AG08395 (cell line): ENCODE results near the gene CEP76.

Experiments used
- DNase-seq: peaks from one replicate; pipeline ENCODE4 v3.0.0; 2012; ENCODE audit warnings: mixed read lengths, low spot score

CEP76 gene

DNA sequence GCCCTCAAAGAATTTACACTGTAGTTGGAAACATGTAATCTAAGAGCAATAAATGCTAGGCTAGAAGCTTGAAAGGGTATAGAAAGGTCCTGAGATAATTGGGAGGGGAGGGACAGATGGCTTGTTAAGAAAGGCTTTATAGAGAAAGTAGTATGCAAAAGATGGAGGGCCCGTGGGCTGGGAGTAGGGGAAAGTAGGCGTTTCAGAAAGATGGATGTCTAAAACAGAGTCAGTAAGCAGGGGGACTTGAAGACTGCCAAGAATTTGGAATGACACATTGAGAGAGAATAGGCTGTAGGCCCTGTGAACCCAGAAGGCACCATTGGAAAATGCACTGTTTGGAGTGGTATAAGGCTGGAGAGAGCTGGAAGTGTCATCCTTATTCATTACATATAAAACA lies 1.1 kb upstream of the CEP76 start:
- peak; percentile 58 for DNase-seq

DNA sequence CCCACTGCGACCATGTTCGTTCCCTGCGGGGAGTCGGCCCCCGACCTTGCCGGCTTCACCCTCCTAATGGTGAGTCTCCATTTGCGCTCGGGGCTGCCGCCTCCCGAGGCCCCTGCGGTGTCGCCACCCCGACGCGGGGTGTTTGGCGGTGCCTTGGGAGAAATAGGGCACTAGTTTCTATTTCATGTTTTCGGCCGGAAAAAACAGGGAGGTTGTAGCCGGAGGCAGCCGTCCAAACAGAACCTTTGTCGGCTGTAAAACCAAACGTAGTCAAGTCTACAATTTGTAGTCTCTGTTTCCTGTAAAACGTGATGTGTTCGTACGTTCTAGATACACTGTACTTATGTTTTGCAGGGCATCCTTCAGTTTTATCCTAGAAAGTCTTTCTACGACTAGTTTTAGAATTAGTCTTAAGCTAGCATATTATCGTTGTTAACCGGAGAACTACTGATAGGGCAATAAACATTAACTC lies 609 bp upstream of the CEP76 start:
- no peak for DNase-seq

DNA sequence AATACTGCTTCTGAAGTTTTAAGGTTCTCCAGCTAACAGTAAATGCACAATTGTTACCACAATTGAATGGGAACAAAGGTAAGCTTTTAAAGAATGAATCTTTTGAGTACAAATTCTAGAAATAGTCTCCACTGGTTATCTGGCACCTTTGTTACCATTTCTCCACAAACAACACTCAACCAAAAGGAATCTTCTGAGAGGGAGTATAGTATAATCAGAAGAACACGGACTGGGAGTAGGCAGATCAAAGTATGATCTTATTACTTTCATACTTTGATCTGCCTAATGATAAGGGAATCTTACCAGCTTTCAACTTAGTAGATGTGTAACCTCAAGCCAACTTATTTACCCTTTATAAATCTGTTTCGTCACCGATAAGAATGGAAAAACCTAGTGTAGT lies 1.4 kb downstream of the CEP76 start:
- DNase-seq: no peak

DNA sequence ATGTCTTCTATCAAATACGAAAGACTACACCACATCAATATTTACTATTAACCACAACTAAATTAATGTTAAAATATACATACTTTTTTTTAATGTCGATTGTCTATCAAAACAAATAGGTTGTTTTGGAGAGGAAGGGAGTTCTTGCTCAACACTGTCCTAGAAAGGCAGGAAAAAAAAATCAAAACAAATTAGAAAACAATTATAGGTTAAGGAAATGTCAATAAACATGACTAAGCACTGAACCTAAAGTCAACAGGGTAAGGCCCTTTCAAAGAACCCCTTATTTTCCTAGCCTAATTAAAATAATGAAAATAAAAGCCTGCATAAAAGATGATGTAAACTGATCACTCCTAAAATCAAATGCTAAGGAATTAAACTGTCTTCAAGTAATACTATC lies 2.8 kb downstream of the CEP76 start:
- no peak for DNase-seq

DNA sequence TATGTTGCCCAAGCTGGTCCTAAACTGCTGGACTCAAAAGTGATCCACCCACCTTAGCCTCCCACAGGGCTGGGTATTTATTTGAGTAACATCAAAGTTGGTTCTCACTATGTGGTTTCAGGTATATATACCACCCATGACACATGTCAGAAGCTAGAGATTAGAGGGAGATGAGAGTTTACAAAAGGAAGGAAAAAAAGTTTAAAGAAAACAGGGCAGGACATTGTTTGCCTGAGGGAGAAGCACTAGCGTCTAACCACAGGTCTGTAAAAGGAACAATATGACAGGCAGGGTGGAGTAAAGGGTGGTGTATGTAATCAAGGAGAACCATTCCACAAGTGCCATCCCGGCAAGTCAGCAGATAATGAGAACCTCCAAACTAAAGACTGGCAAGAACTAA lies 8.5 kb downstream of the CEP76 start:
- DNase-seq: no peak

DNA sequence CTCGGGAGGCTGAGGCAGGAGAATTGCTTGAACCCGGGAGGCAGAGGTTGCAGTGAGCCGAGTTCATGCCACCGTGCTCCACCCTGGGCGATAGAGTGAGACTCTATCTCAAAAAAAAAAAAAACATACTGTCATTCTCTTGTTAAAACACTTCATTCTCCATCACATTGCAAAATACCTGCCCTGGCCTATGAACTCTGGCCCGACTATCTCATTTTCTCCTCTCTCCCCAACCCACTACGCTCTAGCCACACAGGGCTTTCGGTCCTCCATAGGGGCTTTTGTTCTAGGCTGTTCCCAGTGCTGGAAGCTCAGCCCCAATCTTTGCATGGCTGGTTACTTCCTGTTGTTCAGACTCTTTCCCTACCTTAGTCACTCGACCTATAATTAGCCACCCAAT lies 10.3 kb downstream of the CEP76 start:
- DNase-seq: no peak

DNA sequence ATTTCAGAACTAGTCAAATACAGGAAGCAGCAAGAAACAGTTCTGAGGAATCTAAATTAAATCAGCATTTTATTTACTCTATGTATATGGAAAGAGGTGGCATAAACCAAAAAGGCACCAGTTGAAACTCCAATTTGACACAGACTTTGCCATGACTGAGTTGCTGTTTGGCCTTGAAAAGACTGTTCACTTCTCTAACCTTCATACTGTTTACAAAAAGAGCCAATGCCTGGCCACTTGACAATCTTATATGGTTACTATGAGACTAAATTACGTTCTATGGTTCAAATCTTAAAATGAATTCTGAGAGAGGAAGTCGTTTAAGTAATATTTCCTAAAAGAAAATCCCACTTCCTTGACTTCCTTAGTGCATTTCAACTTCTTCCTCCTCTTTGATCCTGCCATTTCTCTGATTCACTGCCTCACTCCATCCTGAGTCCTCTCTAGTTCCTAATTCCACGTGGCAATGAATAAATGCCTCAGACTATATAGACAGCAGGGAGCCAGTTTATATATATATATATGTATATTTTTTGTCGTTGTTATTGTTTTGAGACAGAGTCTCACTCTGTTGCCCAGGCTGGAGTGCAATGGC lies 13.2 kb downstream of the CEP76 start:
- no peak for DNase-seq

DNA sequence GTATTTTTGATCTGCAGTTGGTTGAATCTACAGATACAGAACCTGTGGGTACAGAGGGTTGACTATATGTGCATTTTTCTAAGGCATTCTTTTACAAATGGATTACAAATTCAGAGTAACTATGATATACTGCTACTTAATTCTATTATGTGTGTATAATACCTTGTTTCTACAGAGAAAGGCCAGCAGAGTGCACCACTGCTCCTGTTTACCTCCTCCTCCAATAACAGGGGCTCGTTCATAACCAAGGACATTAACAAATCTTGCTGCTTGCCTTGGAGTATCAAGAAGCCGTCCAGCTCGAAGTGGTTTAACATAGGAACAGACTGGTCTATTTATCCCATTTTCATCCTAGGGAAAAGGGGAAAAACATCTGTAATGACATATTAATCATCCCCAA lies 16.4 kb downstream of the CEP76 start:
- peak; percentile 6 for DNase-seq

DNA sequence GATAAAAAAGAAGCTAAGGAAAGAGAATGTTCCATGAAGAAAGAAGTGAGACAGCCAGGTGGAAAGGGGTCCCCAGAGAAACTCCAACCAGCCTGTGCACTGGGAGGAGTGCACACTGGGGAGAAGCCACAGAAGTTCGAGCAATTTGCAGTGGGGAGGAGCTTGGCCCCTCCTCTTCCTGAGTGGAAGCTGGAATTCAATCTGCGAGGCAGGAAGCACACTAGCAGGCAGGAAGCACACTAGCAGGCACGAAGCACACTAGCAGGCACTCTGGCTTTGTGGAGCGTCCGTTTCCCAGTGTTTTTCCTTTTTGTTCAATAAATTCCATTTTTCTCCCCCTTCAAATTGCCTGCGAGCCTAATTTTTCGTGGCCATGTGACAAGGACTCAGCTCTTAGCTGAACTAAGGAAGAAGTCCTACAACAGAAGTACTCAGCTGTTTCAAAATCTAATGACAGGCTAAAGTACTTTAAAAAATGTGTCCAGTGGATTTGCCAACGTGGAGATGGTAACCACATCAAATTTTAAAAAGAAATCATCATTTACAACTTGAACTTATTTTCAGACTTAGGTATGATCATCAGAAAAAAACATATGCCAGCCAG lies 23.2 kb downstream of the CEP76 start:
- DNase-seq: peak; percentile 62

DNA sequence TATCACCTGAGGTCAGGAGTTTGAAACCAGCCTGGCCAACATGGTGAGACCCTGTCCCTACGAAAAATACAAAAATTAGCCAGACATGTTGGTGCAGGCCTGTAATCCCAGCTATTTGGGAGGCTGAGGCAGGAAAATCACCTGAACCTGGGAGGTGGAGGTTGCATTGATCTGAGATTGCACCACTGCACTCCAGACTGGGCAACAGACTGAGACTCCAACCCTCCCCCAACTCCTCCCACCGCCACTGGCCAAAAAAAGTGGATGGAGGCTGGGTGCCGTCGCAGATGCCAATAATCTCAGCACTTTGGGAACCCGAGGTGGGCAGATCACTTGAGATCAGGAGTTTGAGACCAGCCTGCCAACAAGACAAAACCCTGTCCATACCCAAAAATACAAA lies 34.5 kb downstream of the CEP76 start:
- DNase-seq: no peak

DNA sequence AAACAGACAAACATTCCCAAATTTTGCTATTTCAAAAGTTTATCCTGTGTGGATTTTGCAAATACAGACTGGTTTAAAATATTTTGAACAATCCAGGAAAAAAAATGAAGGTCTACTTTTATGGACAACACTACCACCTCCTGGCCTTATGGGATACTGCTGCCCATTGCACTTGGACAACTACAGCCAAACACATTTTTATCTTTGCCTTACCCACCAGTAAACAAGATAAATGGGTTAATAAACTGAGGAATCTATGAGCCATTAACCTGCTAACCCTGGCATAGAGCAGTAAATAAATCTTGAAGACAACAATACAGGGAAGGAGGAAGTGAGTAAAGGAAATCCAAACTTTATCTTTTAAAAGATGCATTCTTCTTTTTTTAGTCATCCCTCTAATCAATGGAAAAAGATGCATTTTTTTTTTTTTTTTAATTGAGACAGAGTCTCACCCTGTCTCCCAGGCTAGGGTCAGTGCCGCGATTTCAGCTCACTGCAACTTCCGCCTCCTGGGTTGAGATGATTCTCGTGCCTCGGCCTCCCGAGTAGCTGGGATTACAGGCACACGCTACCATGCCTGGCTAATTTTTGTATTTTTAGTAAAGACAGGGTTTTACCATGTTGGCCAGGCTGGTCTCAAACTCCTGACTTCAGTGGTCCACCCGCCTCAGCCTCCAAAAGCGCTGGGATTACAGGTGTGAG lies 42.5 kb downstream of the CEP76 start:
- DNase-seq: peak; percentile 71

DNA sequence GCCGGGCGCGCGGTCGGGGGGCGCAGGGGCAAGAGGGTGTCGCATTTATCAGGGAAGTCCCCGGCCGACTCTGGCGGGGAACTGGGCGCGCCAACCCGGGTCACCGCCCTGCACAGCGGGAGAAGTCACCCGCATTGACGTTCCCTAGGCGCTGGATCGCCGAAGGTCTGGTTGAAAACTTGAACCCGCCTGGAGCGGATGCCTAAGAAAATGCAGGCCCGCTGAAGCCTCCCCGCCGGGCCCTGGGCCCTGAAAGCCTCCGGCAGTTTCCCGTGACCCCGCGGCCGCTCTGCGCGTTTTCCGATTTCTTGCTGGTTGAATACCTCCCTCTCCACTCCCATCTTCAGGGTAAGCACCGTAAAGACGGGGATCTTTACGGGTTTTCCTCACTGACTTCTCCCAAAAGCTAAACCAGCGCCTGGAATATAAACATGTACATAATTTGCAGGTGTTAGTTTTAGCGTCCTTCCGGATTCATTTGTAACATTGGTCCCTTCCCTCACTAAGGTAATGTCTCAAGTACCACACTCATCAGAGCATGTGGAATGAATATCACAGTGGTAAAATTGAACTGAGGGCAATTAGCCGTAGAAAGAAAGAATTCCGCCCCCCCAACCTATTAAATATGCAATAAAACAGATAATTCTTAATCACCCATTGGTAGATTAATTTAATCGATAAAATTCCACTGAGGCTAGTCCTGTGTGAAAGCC lies 43.9 kb downstream of the CEP76 start:
- peak; percentile 6 for DNase-seq

DNA sequence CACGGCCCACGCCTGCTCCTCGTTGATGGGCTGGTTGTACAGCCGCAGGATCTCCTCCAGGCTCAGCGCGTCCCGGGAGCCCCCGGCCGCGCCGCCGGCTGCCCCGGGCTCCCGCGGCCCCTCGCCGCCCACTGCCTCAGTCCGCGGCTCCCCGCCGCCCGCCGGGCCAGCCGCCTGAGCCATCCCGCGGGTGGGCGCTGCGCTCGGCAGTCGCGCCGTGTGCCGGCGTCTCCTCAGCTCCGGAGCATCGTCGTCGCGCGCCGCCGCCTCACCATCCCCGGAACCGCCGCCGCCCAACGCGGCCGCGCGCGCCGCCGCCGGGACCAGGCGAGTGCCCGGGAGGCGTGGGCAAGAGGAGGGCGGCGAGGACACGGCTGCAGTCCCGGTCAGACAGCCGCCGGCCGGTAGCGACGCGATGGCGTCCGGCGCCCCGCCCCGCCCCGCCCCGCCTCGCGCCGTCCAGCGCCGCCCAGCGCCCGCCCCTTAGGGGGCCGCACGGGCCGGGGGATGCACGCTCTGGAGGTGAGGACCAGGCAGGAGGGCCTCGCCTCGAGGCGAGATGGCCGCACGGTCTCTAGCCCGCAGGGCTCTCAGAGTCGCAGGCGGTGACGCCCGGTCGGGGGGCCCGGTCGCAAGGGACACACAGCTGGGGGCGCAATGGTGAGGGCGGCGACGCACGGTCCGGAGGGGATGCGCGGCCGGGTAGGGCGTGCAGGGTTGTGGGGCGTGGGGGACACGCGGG lies 44.7 kb downstream of the CEP76 start, which contains the start of gene SPIRE1:
Gene SPIRE1, minus strand, starts transcription at position 424 of the 742 bp plus-strand sequence. Its CDS starts 241 bp downstream, at position 183.
- peak; percentile 79 for DNase-seq

DNA sequence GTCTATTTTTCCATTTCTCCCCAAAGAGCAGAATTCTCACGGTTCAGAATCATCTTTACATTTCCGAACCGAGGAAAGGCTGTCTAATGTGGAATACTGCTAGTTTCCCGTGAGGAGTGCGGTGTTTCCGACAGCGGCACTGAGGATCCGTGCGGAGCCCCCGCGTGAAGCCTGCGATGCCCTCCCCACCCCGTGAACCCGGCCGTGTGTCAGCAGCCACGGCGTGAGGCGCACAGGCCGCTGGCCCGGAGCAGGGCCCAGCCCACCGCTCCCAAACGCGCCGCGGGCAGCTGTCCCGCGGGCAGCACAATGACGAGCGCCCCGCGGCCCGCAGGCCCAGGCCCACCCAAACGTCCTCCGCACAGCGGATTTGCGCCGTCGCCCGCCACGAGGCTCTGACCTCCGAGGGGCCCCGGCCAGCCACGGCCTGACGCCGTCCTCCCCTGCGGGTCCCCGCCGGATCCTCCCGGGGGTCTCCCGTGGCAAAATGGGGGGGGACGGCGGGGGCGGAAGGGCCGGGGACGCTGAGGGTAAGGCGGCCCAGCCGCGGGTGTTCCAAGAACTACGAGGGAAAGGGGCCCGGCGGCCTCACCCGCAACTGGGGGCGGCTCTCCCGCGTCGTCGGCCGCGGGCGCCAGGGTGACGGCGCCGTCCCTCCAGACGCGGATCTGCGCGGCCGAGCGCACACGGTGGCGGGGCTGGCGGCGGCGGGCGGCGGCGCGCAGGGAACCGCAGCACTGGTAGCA lies 45.4 kb downstream of the CEP76 start:
- DNase-seq: peak; percentile 42

DNA sequence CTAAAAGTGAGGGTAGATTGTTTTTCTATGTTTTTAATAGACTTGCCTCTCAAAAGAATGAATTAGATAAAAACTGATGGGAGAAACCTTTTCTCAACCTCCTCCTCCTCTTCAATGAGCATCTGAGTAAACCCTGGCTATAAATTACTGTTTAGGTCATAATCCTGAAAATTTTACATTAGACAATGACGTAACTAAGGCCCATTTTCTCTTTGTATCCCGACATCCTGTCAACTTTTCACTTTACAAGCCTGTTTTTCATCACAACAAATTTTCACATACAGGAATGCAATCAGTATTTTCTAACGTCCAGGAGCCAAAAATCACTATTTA lies 46.0 kb downstream of the CEP76 start:
- DNase-seq: peak; percentile 10

DNA sequence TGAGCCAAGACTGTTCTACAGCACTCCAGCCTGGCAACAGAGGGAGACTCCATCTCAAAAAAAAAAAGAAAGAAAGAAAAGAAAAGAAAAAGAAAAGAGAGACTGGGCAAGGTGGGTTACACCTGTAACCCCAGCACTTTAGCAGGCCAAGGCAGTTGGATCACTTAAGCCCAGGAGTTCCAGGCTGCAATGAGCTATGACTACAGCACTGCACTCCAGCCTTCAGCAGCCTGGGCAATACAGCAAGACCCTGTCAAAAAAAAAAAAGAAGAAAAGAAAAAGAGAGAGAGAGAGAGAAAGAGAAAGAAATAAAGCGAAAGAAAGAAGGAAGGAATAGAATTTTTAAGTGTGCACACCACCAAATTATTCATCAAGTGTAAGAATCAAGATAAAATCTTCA lies 47.6 kb downstream of the CEP76 start:
- DNase-seq: no peak

DNA sequence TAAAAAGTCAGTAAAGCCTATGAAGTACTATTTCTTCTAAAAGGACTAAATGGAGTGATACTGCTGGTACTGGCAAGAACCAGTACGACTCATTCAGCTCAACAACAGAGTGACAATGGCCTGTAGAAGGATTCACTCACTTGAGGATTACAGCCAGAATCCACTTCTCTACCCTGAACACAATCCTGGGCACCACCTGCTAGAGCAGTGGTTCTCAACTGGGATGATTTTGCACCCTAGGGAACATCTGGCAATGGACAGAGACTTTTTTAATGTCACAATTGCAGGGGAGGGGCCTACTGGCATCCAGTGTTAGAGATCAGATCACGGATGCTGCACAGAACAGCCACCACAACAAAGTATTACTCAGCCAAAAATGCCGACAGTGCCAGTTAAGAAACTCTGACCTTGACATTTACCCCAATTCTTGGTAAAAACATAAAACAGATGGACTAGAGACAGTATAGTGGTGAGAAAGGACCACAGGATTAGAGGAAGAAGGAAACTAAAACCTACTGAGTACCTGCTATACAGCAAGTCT lies 49.6 kb downstream of the CEP76 start:
- peak; percentile 63 for DNase-seq

DNA sequence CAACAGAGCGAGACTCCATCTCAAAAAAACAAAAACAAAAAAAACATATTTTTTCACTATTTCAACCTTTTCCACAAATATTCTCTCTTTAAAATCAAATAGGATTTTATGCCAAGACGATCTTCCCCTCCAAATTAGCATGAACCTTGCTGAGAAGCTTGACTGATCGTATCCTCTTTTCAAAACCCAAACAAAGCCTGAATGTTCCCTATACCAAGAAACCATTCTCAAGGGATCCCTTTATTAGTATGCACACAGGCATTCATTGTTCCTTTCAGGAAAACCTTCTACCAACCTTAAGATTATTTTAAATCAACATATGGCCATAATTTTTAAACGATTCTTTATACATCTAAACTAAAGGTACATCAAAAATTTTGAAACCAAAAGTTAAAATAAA lies 50.9 kb downstream of the CEP76 start:
- DNase-seq: no peak

DNA sequence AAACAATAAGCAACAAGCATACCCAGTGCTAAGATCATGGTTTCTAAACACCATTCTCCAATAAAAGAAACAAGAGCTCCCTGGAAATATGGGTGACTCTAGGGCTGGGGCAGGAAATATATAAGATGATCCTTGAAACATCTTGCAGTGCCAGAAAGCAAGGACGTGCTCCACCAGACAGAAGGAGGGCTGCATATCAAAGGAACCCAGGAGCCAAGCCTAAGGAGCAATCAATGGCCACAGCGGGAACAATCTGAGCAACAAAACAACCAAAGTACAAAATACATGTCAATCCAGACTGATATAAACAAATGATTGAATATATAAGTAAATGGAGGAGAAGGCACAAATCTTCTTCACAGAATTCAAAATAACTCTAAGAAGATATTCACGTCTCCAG lies 54.8 kb downstream of the CEP76 start:
- no peak for DNase-seq

DNA sequence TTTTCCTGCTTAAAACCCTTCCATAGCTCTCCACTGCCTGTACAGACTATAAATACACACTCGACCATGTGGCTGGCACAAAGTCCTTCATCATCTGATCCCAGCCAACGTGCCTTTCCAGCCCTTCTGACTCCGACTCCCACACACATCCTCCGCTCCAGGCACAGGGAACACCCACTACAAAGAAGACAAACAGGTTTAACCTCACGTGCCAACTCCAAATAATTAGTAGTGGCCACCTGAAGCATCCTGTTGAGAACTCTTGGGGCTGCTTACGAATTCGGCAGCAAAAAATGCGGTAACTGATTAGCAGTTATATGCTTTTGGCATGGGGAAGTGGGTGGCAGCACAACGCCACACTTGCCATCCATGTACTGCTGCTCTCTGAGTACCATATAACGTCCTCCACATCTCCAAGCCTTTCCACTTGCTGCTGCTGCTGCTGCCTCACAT lies 56.7 kb downstream of the CEP76 start:
- DNase-seq: no peak

DNA sequence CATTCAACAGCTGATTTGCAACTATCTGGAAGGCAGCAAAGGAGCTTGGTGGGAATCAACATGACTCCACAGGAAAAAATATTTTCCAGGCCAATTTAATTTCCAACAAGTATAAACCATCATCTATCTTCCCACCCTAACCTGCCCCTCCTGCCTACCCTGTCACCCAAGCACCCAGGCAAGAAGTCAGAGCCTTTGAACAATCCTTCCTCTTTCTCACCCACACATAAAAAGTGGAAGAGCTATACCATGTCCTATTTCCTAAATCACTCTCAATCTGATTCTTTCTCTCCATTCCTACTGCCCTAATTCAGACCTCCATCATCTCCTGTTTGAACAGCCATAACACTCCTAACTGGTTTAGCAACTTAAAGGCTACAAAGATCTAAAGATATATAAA lies 57.3 kb downstream of the CEP76 start:
- DNase-seq: no peak
